Smooth muscle cell (in vitro differentiated cells): Measurements from ENCODE around the gene PPFIBP1. TPM values are rescaled to one million over a fixed set of nuclear protein-coding genes. Genes with fewer than 3 reads are reported as not detected.

Experiments used
- DNase-seq: peaks from one replicate; lab custom pipeline; 2025; ENCODE audit not compliant: unreplicated experiment; lab: John Stamatoyannopoulos, UW
- H2AFZ ChIP-seq: fragments of 200-600 bp; sonication (generic); 2 replicates; pipeline ENCODE4 v1.6.0; 2016; ENCODE audit warnings: antibody characterized with exemption, low read depth, mild to moderate bottlenecking
- H3F3A ChIP-seq: fragments of 200-600 bp; sonication (generic); 2 replicates; pipeline ENCODE4 v1.6.0; 2017; ENCODE audit warnings: antibody characterized with exemption, low read depth
- H3K27ac ChIP-seq: fragments of 200-600 bp; sonication (generic); 2 replicates; pipeline ENCODE4 v1.5.1; 2016; ENCODE audit warnings: low read depth, mild to moderate bottlenecking
- H3K27me3 ChIP-seq: fragments of 200-600 bp; sonication (generic); 2 replicates; pipeline ENCODE4 v1.6.1; 2016; ENCODE audit warnings: low read depth, mild to moderate bottlenecking
- H3K36me3 ChIP-seq: fragments of 200-600 bp; sonication (generic); 2 replicates; pipeline ENCODE4 v1.5.1; 2016; ENCODE audit warnings: low read depth
- H3K4me1 ChIP-seq: fragments of 200-600 bp; sonication (generic); 2 replicates; pipeline ENCODE4 v1.5.1; 2016; ENCODE audit warnings: low read depth
- H3K4me2 ChIP-seq: fragments of 200-600 bp; sonication (generic); 2 replicates; pipeline ENCODE4 v1.6.0; 2016; ENCODE audit warnings: mild to moderate bottlenecking
- H3K4me3 ChIP-seq: fragments of 200-600 bp; sonication (generic); 2 replicates; pipeline ENCODE4 v1.5.1; 2016; ENCODE audit warnings: mild to moderate bottlenecking
- H3K79me2 ChIP-seq: fragments of 200-600 bp; sonication (generic); 2 replicates; pipeline ENCODE4 v1.6.0; 2016; ENCODE audit warnings: low read depth, mild to moderate bottlenecking
- H3K9ac ChIP-seq: fragments of 200-600 bp; sonication (generic); 2 replicates; pipeline ENCODE4 v1.6.0; 2016; ENCODE audit warnings: low read depth
- H3K9me3 ChIP-seq: fragments of 200-600 bp; sonication (generic); replicated peaks from 2 replicates; pipeline ENCODE4 v1.5.1; 2016; ENCODE audit warnings: low read depth
- H4K20me1 ChIP-seq: fragments of 200-600 bp; sonication (generic); 2 replicates; pipeline ENCODE4 v1.6.0; 2016; ENCODE audit warnings: low read depth
- CTCF ChIP-seq: fragments of 200-600 bp; sonication (generic); IDR thresholded peaks from 2 replicates; pipeline ENCODE4 v1.5.1; 2017; ENCODE audit warnings: borderline replicate concordance, mild to moderate bottlenecking, antibody characterized with exemption; ENCODE audit not compliant: insufficient read depth, poor library complexity, severe bottlenecking
- WGBS: methylation state at CpG from one replicate; pipeline ENCODE4 v1.1.7; 2016; ENCODE audit warnings: low lambda C conversion rate; 5-methylcytosine and 5-hydroxymethylcytosine counted together
- polyA plus RNA-seq: library from polyadenylated mRNA; unstranded; fragments of >200 nt; fragmentation: Nextera tagmentation; extraction: Ambion mirVana; gene quantifications from 2 replicates; pipeline ENCODE4 v1.2.1, GENCODE V29; 2016
- total RNA-seq: library from RNA; depleted of rRNA; stranded (reverse); fragments of >200 nt; gene quantifications from 2 replicates; pipeline ENCODE4 v1.2.3, GENCODE V29; 2014

Gene PPFIBP1
- total and polyA plus RNA-seq, 2 experiments from 2014 or later: 45.7 to 150 TPM

DNA sequence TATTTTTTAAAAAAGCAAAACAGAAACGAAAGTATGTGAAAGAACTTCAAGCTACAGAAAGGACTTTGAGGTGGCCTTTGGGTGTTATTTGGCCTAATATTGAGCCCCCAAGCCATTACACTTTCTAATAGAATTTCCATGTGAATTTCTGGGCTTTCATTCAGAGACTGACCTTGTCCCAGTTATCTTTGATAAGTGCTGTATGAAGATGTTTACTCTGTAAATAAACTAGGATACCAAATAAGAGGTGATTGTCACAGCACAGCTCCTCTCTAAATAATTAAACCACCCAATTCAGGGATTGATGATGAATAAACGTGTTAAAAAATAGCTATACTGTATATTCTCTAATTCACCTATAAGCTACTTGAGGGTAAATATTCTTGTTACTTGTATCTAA, 32.8 kb upstream of the PPFIBP1 start:
- H3K9me3 ChIP-seq: no peaks in the 10 kb centered on the region
- no peak overlapping the region for H3K9ac ChIP-seq
- H3K79me2 ChIP-seq: no peaks in the 10 kb centered on the region
- no peak for DNase-seq
- H3K36me3 ChIP-seq: no peaks in the 10 kb centered on the region
- H3K4me3 ChIP-seq: no peak overlapping the region
- no peaks in the 10 kb centered on the region for H3K4me1 ChIP-seq
- no peaks in the 10 kb centered on the region for H3K27me3 ChIP-seq
- no peaks in the 10 kb centered on the region for H4K20me1 ChIP-seq
- no peak overlapping the region for H2AFZ ChIP-seq
- no peak overlapping the region for H3K27ac ChIP-seq
- TF ChIP-seq CTCF: no peak
- 93% methylated on average over 2 of the region's 2 CpGs for WGBS
- H3K4me2 ChIP-seq: no peak overlapping the region
- no peaks in the 10 kb centered on the region for H3F3A ChIP-seq

- Histone ChIP-seq H4K20me1 (no peaks in the 10 kb centered on the region), H3K79me2 (no peaks in the 10 kb centered on the region), H3K36me3 (no peaks in the 10 kb centered on the region), H3K4me2 (no peak overlapping the region), H3K27me3 (no peaks in the 10 kb centered on the region), H3K9ac (no peak overlapping the region), H3K27ac (no peak overlapping the region), H3K9me3 (no peaks in the 10 kb centered on the region), H3K4me3 (no peak overlapping the region), H3F3A (no peaks in the 10 kb centered on the region), H2AFZ (no peak overlapping the region), H3K4me1 (no peaks in the 10 kb centered on the region)
- TF ChIP-seq CTCF: no peak
- 62% methylated on average over 6 of the region's 6 CpGs for WGBS
- DNase-seq: no peak
Observed at GRCh38 chr12:27493260-27493940, 30.6 kb upstream of the PPFIBP1 start.

DNA sequence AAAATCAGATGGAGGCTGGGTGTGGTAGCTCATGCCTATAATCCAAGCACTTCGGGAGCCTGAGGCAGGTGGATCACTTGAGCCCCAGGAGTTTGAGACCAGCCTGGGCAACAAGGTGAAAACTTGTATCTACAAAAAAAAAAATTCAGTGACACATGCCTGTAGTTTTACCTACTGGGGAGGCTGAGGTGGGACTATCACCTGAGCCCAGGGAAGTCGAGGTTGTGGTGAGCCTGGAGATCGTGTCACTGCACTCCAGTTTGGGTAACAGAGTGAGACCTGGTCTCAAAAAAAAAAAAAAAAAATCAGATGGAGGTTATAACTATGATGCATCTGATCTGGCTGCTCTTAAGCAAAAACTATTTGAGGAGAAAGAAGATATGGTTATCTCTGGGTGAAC, 26.6 kb upstream of the PPFIBP1 start:
- H4K20me1 ChIP-seq: no peaks in the 10 kb centered on the region
- no peaks in the 10 kb centered on the region for H3K79me2 ChIP-seq
- H3K27me3 ChIP-seq: no peaks in the 10 kb centered on the region
- 91% methylated on average over 3 of the region's 3 CpGs for WGBS
- no peak overlapping the region for H3K4me3 ChIP-seq
- no peaks in the 10 kb centered on the region for H3K9me3 ChIP-seq
- H3K36me3 ChIP-seq: no peaks in the 10 kb centered on the region
- H3K9ac ChIP-seq: no peak overlapping the region
- H3K4me2 ChIP-seq: no peak overlapping the region
- no peak for TF ChIP-seq CTCF
- H3K27ac ChIP-seq: no peak overlapping the region
- no peak for DNase-seq
- H3F3A ChIP-seq: no peaks in the 10 kb centered on the region
- no peaks in the 10 kb centered on the region for H3K4me1 ChIP-seq
- no peak overlapping the region for H2AFZ ChIP-seq

- Histone ChIP-seq H3F3A (no peaks in the 10 kb centered on the region), H2AFZ (no peak overlapping the region)
- 91% methylated on average over 4 of the region's 4 CpGs for WGBS
Observed at GRCh38 chr12:27498149-27498548, 25.9 kb upstream of the PPFIBP1 start.

More at GRCh38 chr12:27498149-27498548, 25.9 kb upstream of the PPFIBP1 start:
- TF ChIP-seq CTCF: no peak
- no peaks in the 10 kb centered on the region for H3K27me3 ChIP-seq
- H4K20me1 ChIP-seq: no peaks in the 10 kb centered on the region
- H3K27ac ChIP-seq: no peak overlapping the region
- no peaks in the 10 kb centered on the region for H3K9me3 ChIP-seq
- DNase-seq: no peak
- no peaks in the 10 kb centered on the region for H3K4me1 ChIP-seq
- H3K4me3 ChIP-seq: no peak overlapping the region
- H3K9ac ChIP-seq: no peak overlapping the region
- H3K36me3 ChIP-seq: no peaks in the 10 kb centered on the region
- H3K79me2 ChIP-seq: no peaks in the 10 kb centered on the region
- no peak overlapping the region for H3K4me2 ChIP-seq
